GM21576 (cell line): ENCODE data around the gene SNX27.
"Not testable (repeated sequence)": the region's sequence is repeated elsewhere in the genome, so short reads cannot be mapped to it uniquely, and the experiment has no call there.

Experiments
- ATAC-seq: cut with Tn5 transposase; IDR thresholded peaks from one replicate; pipeline ENCODE4 v1.9.1; 2021; ENCODE audit warnings: mild to moderate bottlenecking, moderate library complexity; ENCODE audit not compliant: unreplicated experiment

The SNX27 gene

DNA sequence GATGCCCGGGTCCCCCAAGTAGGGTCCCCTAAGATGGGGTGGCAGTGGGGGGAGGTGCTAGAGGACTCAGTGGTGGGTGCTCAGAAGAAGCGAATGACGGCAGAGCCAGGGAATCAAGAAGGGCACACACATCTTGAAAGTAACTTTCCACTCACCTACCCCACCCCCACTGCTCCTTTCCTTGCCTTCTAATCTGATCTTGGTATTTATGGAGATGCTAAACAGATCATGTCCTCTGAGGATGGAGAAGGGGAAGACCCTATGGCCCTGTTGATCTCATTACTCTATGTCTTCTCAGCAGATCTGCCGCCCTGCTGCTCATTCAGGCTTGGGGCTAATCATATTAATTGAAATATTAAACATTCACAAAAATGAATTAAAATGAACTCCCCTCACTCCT, 106.8 kb downstream of the SNX27 start:
- ATAC-seq: no peak

- no peak for ATAC-seq
These were observed 108.3 kb downstream of the SNX27 start for GRCh38 chr1:151720125-151720524.

- ATAC-seq: no peak
These were observed 108.7 kb downstream of the SNX27 start for GRCh38 chr1:151720554-151720953.

DNA sequence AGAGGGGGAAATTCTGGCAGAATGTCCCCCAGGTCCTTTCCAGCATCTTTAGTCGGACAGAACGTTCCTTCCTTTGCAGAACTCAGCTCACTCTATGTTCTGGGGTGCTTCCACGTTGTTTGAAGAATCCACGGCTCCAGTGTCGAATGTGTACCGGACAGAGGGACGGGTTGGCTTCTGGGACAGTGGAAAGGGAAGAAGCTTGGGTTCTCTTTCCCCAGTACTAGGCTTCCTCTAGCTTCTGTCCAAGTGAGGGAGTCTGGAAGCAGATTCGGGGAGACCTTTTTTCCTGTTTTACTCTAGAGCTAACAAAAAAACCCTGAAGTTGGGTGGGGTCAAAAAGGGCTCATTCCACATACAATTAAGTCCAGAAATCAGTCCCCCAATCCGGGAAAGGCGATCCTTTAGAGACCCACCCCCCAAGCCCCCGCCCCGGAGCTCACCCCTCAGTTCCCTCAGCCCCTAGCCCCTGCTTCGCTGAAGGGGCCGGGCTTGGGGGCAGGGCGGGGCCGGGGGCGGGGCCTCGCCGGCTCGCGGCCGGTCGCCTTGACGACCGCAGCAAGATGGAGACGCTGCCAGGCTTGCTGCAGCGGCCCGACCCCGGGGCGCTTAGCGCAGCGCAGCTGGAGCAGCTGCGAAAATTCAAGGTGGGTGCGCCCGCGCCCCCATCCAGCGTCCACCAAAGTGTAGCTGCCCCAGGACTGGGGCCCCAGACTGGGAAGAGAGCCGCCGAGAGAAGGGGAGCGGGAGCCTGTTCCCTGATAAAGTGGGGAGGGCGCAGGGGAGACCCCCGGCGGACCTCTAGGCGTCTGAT, 109.3 kb downstream of the SNX27 start, which contains the start of gene RIIAD1:
Gene RIIAD1 (plus strand): TSS at position 549 of the 814 bp plus-strand sequence. CDS start 15 bp downstream, at position 564.
- peak; percentile 47 for ATAC-seq

- ATAC-seq: no peak
These were observed 110.1 kb downstream of the SNX27 start for GRCh38 chr1:151721788-151722510.

GRCh38 chr1:151723726-151724370, 112.0 kb downstream of the SNX27 start:
- ATAC-seq: no peak

DNA sequence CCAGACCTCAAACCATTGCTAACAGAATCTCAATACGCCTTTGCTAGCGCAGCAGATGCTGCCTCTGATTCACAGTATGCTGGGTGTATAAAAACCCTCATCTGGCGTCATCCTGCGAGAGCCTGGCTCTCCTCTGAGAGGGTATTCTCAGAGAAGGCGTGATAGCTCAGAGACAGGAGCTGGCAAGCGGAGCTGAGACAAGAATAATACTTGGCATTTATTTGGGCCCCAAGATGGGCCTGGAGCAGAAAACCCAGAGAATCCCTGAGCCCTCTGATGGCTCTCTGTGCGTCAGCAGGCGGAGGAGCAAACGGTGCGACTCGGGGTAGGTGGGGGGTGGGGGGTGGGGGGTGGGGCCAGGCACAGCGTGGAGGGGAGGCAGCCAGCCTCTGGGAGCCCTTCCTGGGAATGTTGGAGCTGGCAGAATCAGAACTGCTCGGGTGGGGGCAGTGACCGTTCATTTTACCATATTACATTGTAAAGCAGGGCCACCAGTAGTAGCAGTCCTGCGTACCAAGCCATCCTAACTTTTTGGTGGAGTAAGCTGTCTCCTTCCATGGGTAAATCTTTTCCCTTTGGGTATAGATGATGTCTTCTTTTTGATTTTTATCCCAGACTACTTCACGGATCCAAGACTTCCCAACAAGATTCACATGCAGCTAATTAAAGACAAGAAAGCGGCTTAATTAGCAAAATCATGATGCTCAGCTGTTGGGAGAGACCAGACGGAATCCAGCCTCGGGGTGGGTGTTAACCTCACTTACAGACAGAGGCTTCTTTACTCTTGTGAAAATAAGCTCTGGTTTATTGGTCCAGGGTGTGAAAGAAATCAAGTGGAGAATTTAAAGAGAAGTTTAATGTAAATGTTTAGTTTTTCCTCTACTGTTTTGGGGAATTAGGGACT, 116.6 kb downstream of the SNX27 start:
- no peak for ATAC-seq

GRCh38 chr1:151729157-151729965, 117.5 kb downstream of the SNX27 start:
- no peak for ATAC-seq

- ATAC-seq: no peak
These were observed 118.1 kb downstream of the SNX27 start for GRCh38 chr1:151729966-151730291.

GRCh38 chr1:151733126-151733525, 121.3 kb downstream of the SNX27 start:
- no peak for ATAC-seq

DNA sequence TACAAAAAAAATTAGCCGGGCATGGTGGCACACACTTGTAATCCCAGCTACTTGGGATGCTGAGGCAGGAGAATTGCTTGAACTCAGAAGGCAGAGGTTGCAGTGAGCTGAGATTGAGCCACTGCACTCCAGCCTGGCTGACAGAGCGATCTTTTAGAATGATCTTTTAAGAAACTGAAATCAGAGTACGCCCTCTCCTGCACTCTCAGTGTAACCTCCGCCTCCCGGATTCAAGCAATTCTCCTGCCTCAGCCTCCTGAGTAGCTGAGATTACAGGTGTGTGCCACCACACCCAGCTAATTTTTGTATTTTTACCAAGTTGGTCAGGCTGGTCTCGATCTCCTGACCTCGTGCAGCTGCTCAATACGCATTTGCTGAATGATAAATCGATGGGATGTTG, 122.1 kb downstream of the SNX27 start:
- not testable (repeated sequence) for ATAC-seq

- ATAC-seq: no peak
These were observed 125.2 kb downstream of the SNX27 start for GRCh38 chr1:151737026-151737425.

GRCh38 chr1:151737479-151737878, 125.6 kb downstream of the SNX27 start:
- no peak for ATAC-seq

DNA sequence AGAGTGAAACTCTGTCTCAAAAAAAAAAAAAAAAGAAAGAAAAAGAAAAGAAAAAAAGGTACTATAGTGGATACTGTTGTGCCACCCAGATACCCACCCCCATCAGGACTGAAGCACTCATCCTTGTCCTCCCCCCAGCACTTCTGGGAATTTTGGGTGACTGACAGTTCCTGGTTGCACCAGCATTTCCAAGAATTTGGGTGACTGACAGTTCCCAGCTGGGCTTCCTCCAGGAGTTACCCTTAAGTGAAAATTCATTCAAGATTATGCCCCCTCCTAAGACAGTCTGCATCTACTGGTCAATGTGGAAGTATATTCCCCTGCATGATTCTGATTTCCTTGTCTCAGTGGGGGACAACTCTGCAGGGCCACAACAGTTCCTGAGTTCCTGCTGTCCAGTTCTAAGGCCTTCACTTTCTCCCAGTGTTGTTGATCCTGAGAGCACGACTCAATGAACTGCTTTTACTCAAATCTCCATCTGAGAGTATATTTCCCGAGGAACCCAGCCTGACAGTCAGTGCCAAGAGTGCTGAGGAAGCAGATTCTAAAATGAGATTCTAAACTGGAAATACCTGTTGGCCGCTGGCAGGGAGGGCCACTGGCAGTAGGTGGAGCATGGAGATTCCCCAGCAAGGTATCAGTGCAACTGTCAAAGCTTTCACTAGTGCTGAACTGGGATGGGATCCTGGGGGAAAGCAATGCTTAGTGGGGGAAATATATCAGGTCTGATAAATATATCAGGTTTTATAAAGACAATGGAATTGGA, 127.9 kb downstream of the SNX27 start:
- no peak for ATAC-seq

DNA sequence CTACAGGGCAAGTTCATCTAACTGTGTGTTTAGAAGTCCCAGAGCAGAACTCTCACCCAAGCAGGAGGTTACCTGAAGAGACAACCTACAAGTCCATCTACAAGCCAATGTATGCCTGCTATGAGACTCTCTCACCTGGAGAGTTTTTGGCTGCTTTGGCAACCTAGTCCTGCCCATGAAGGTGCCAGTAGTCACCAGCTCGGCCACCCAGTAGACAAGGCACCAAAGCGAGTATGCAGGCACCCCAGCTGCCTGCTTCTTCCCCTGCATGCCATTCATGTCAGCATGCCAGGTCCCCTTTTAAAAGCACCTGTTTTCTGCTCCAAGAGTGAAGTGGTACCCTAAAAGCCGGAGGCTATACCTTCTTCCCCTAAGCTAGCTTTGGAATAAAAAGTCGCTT, 129.7 kb downstream of the SNX27 start:
- no peak for ATAC-seq
